ENCODE data around the gene ZNF175. TPM values are rescaled to one million over a fixed set of nuclear protein-coding genes. Genes with fewer than 3 reads are reported as not detected.
"Not testable (repeated sequence)": the region's sequence is repeated elsewhere in the genome, so short reads cannot be mapped to it uniquely, and the experiment has no call there.

Gene ZNF175
- polyA plus RNA-seq, 5 donors = 11.1 to 22.4 (median 19.3) TPM

DNA sequence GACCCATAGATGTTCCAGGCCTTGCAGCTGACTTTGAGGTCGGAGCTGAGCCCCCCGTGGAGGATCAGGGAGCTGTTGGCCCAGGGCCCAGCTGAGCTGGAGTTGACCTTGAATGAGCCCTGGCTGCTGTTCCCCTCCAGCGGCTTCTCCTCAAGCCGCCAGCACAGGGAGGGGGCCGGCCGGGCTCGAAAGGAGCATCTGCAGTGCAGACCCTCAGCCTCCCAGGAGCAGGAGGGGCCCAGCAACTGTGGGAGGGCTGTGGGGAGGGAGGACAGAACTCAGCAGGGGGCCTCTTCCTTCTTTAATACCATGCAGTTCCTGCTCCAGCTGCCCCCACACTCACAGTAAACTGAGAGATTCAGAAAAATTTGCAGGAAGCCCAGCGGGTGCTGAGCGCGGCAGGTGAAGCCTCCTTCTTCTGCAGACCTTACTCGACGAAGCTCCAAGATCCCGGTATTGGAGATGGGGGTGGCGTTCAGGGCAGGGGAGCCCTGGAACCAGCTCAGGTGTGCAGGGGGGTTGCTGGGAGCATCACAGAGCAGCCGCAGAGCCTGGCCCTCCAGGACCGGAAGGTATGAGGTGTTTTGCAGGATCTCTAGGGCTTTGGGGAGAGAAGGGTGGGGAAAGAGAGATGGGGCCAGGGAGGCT lies 56.5 kb downstream of the ZNF175 start:
- DNase-seq = no peak

GRCh38 chr19:51628153-51628939 lies 57.3 kb downstream of the ZNF175 start:
- DNase-seq = no peak

DNA sequence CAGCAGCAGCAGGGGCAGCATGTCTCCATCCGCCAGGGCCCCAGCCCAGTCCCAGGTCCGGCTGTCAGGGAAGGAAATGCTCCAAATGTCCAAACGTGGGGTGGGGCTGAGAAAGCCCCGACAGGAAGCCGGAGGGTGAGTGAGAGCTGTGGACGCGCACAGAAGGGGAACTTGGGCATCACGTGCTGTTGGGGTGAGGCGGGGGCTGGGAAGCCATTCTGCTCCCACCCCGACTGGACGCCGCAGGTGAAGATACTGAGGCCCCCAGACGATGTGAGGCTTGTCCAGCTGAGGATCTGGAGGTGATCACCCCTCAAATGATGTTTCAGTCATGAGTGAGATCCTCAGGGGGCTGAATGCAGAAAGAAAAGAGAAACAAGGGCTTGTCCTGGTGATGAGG lies 59.2 kb downstream of the ZNF175 start, which contains the start of gene SIGLEC5:
Gene SIGLEC5 (minus strand): TSS at position 87 of the 400 bp plus-strand sequence. CDS start 66 bp downstream, at position 21.
- DNase-seq = not testable (repeated sequence)

GRCh38 chr19:51632126-51632525 lies 61.0 kb downstream of the ZNF175 start:
- no peak for DNase-seq

GRCh38 chr19:51637362-51637978 lies 66.4 kb downstream of the ZNF175 start:
- DNase-seq = no peak

GRCh38 chr19:51639916-51640315 lies 68.8 kb downstream of the ZNF175 start:
- DNase-seq = no peak

- no peak for DNase-seq
Measured at GRCh38 chr19:51640386-51640785, 69.3 kb downstream of the ZNF175 start.

- DNase-seq = no peak
Measured at GRCh38 chr19:51641648-51642047, 70.6 kb downstream of the ZNF175 start.

Other genes with a start within 250 kb of the ZNF175 start
- 1 to 10 TPM; 3.2 to 5.3 (median 3.8) TPM for gene VSIG10L, start 229.1 kb upstream of the ZNF175 start, polyA plus RNA-seq (ENCODE audit: insufficient read depth in 1 of 5, insufficient read length in 5 of 5, low replicate concordance in 1 of 5)
- gene ETFB, start 204.9 kb upstream of the ZNF175 start, polyA plus RNA-seq (ENCODE audit: insufficient read depth in 1 of 5, insufficient read length in 5 of 5, low replicate concordance in 1 of 5) = 10 to 100 TPM; 37.7 to 56.2 (median 43.0) TPM
- gene CLDND2, start 202.3 kb upstream of the ZNF175 start, polyA plus RNA-seq (ENCODE audit: insufficient read depth in 1 of 5, insufficient read length in 5 of 5, low replicate concordance in 1 of 5) = 1 to 10 TPM in 4 of 5 donors, under 1 TPM in 1; 0.83 to 2.2 (median 1.6) TPM
- 1 to 10 TPM; 3.2 to 8.0 (median 5.7) TPM for gene NKG7, start 198.6 kb upstream of the ZNF175 start, polyA plus RNA-seq (ENCODE audit: insufficient read depth in 1 of 5, insufficient read length in 5 of 5, low replicate concordance in 1 of 5)
- gene LIM2, start 183.3 kb upstream of the ZNF175 start, polyA plus RNA-seq (ENCODE audit: insufficient read depth in 1 of 5, insufficient read length in 5 of 5, low replicate concordance in 1 of 5) = not detected
- under 1 TPM; 0.12 to 0.28 (median 0.23) TPM for gene C19orf84, start 180.7 kb upstream of the ZNF175 start, polyA plus RNA-seq (ENCODE audit: insufficient read depth in 1 of 5, insufficient read length in 5 of 5, low replicate concordance in 1 of 5)
- 1 to 10 TPM in 4 of 5 donors, under 1 TPM in 1; 0.91 to 1.7 (median 1.4) TPM for gene SIGLEC10, start 153.6 kb upstream of the ZNF175 start, polyA plus RNA-seq (ENCODE audit: insufficient read depth in 1 of 5, insufficient read length in 5 of 5, low replicate concordance in 1 of 5)
- under 1 TPM in 2 of 5 donors, not detected in 3; 0.05 to 0.06 TPM for gene SIGLEC8, start 112.8 kb upstream of the ZNF175 start, polyA plus RNA-seq (ENCODE audit: insufficient read depth in 1 of 5, insufficient read length in 5 of 5, low replicate concordance in 1 of 5)
- not detected for gene CEACAM18, start 92.7 kb upstream of the ZNF175 start, polyA plus RNA-seq (ENCODE audit: insufficient read depth in 1 of 5, insufficient read length in 5 of 5, low replicate concordance in 1 of 5)
- under 1 TPM in 2 of 5 donors, not detected in 3; 0.28 to 0.49 TPM for gene SIGLEC12, start 69.5 kb upstream of the ZNF175 start, polyA plus RNA-seq (ENCODE audit: insufficient read depth in 1 of 5, insufficient read length in 5 of 5, low replicate concordance in 1 of 5)
- under 1 TPM in 4 of 5 donors, not detected in 1; 0.13 to 0.32 (median 0.23) TPM for gene SIGLEC6, start 39.6 kb upstream of the ZNF175 start, polyA plus RNA-seq (ENCODE audit: insufficient read depth in 1 of 5, insufficient read length in 5 of 5, low replicate concordance in 1 of 5)
- gene SIGLEC5, start 59.1 kb downstream of the ZNF175 start, polyA plus RNA-seq (ENCODE audit: insufficient read depth in 1 of 5, insufficient read length in 5 of 5, low replicate concordance in 1 of 5) = 1 to 10 TPM in 1 of 5 donors, under 1 TPM in 3, not detected in 1; 0.31 to 1.2 (median 0.50) TPM
- 1 to 10 TPM in 4 of 5 donors, under 1 TPM in 1; 0.90 to 3.0 (median 2.2) TPM for gene SIGLEC14, start 75.5 kb downstream of the ZNF175 start, polyA plus RNA-seq (ENCODE audit: insufficient read depth in 1 of 5, insufficient read length in 5 of 5, low replicate concordance in 1 of 5)
- gene SPACA6, start 122.0 kb downstream of the ZNF175 start, polyA plus RNA-seq (ENCODE audit: insufficient read depth in 1 of 5, insufficient read length in 5 of 5, low replicate concordance in 1 of 5) = 10 to 100 TPM; 14.7 to 21.7 (median 20.5) TPM
- gene HAS1, start 152.7 kb downstream of the ZNF175 start, polyA plus RNA-seq (ENCODE audit: insufficient read depth in 1 of 5, insufficient read length in 5 of 5, low replicate concordance in 1 of 5) = 1 to 10 TPM in 1 of 5 donors, under 1 TPM in 4; 0.20 to 1.4 (median 0.36) TPM
- 1 to 10 TPM; 1.2 to 2.7 (median 2.3) TPM for gene FPR1, start 180.6 kb downstream of the ZNF175 start, polyA plus RNA-seq (ENCODE audit: insufficient read depth in 1 of 5, insufficient read length in 5 of 5, low replicate concordance in 1 of 5)
- under 1 TPM; 0.18 to 0.45 (median 0.33) TPM for gene FPR2, start 189.9 kb downstream of the ZNF175 start, polyA plus RNA-seq (ENCODE audit: insufficient read depth in 1 of 5, insufficient read length in 5 of 5, low replicate concordance in 1 of 5)
- gene FPR3, start 223.9 kb downstream of the ZNF175 start, polyA plus RNA-seq (ENCODE audit: insufficient read depth in 1 of 5, insufficient read length in 5 of 5, low replicate concordance in 1 of 5) = 1 to 10 TPM in 3 of 5 donors, under 1 TPM in 2; 0.81 to 1.8 (median 1.0) TPM